Right atrium auricular region (tissue), 2 donors: Measurements from ENCODE around the gene NRCAM. TPM values are rescaled to one million over a fixed set of nuclear protein-coding genes. Genes with fewer than 3 reads are reported as not detected.

Source experiments
- DNase-seq: peaks from one replicate; pipeline ENCODE4 v3.0.0-alpha.2; 2019; ENCODE audit warnings: low spot score
- H3K27ac ChIP-seq, 2 donors: fragments of 200-600 bp; sonication (generic); 1 replicate in 1 of 2; 2 replicates in 1 of 2; pipeline ENCODE4 v1.5.1; 2016 to 2019
- H3K27me3 ChIP-seq, 2 donors: fragments of 200-600 bp; sonication (generic); one replicate each; pipeline versions ENCODE4 v1.5.1 to v1.6.0; 2017 to 2019
- H3K36me3 ChIP-seq: fragments of 200-600 bp; sonication (generic); one replicate; pipeline ENCODE4 v1.5.1; 2016
- H3K4me1 ChIP-seq, 2 donors: fragments of 200-600 bp; sonication (generic); one replicate each; pipeline versions ENCODE4 v1.5.1 to v1.6.0; 2017 to 2019
- H3K4me3 ChIP-seq, 2 donors: fragments of 200-600 bp; sonication (generic); 1 replicate in 1 of 2; 2 replicates in 1 of 2; pipeline ENCODE4 v1.5.1; 2017 to 2019; ENCODE audit warnings: mild to moderate bottlenecking in 1 of 2, moderate library complexity in 1 of 2
- H3K9me3 ChIP-seq, 2 donors: fragments of 200-600 bp; sonication (generic); one replicate each; pipeline ENCODE4 v1.5.1; 2019
- total RNA-seq, 2 donors: library from RNA; depleted of rRNA; stranded (reverse); fragments of >200 nt; gene quantifications; one replicate each; pipeline ENCODE4 v1.1.0, GENCODE V29; 2016
- TF ChIP-seq, protein P1 (sequence below), 2 donors: fragments of 200-600 bp; sonication (generic); IDR thresholded peaks; one replicate each; pipeline ENCODE4 v1.5.1; 2019; ENCODE audit warnings: antibody characterized with exemption in 2 of 2

NRCAM gene
- total RNA-seq, 2 donors from 2014 or later, result 0.63 to 0.93 TPM

DNA sequence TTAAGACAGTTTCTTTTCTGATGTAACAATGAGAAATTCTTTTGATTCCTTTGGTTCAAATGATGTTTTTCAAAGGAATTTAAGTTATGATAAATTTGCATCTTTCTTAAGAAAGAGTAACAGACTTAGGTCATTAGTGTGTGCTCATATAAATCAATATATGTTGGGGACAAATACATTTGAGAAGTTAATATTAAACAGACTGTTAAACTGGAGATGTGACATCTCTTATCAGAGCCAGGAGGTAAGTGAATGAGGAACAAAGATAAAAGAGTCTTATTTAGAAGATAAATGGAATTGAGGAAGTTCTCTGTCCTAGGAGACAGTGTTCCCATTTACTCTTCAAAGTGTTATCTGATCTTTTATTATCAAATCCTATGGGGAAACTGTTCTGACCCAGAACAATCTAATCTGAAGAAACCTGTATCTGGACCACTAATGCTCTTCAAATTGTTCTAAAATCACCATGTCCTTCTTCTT, 221.2 kb downstream of the NRCAM start:
- H3K4me3 ChIP-seq, result no peak overlapping the region
- TF ChIP-seq, protein P1, sequence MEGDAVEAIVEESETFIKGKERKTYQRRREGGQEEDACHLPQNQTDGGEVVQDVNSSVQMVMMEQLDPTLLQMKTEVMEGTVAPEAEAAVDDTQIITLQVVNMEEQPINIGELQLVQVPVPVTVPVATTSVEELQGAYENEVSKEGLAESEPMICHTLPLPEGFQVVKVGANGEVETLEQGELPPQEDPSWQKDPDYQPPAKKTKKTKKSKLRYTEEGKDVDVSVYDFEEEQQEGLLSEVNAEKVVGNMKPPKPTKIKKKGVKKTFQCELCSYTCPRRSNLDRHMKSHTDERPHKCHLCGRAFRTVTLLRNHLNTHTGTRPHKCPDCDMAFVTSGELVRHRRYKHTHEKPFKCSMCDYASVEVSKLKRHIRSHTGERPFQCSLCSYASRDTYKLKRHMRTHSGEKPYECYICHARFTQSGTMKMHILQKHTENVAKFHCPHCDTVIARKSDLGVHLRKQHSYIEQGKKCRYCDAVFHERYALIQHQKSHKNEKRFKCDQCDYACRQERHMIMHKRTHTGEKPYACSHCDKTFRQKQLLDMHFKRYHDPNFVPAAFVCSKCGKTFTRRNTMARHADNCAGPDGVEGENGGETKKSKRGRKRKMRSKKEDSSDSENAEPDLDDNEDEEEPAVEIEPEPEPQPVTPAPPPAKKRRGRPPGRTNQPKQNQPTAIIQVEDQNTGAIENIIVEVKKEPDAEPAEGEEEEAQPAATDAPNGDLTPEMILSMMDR (IDR thresholded peaks at IDR 0.05), result no peak

DNA sequence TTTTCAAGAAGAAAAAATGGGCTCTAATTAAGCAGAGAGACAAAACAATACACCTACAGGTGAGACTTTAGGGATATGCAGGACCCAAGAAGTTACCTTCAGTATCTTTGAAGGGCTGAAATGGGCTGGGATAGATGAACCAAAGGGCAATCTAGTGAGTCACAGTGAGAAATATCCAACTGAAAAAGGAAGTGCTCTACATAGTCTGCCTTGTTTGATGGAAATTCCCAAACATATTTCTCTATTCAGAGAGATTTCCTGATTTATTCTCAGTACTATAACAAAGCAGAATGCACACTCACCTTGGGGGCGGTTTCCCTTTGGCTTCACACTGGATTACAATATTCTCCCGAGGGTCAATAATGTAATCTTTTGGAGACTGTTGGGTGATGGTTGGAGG, 222.0 kb downstream of the NRCAM start:
- TF ChIP-seq, protein P1 (IDR thresholded peaks at IDR 0.05), result no peak
- H3K4me1 ChIP-seq, result no peaks in the 10 kb centered on the region

More for the DNA sequence above, 221.2 kb downstream of the NRCAM start:
- no peak for DNase-seq
- H3K27ac ChIP-seq, result no peak overlapping the region
- no peaks in the 10 kb centered on the region for H3K4me1 ChIP-seq
- H3K36me3 ChIP-seq, result no peaks in the 10 kb centered on the region
- no peaks in the 10 kb centered on the region for H3K27me3 ChIP-seq
- H3K9me3 ChIP-seq, result no peaks in the 10 kb centered on the region

DNA sequence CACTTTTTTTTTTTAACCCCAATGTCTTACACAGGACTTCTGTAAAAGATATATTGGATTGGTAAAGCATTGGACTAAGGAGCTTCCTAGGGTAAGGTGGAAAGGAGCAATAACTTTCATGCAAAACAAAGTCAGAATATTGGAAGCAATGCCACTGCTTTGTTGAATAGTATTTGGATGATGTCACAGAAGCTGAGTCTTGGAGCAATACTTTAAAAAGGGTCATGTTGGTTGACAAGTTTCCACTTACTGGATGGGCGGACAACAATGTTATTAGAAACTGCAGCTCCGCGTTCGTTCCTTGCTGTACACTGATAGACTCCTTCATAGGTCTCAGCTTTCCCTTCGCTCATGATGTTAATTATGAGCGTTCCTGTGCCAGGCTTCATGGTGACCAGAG, 224.2 kb downstream of the NRCAM start:
- no peak overlapping the region for H3K4me3 ChIP-seq
- H3K27me3 ChIP-seq, result no peaks in the 10 kb centered on the region
- no peak overlapping the region for H3K27ac ChIP-seq
- H3K9me3 ChIP-seq, result no peaks in the 10 kb centered on the region
- TF ChIP-seq, protein P1 (IDR thresholded peaks at IDR 0.05), result no peak
- H3K36me3 ChIP-seq, result no peaks in the 10 kb centered on the region
- no peak for DNase-seq
- no peaks in the 10 kb centered on the region for H3K4me1 ChIP-seq

More for the DNA sequence above, 222.0 kb downstream of the NRCAM start:
- Histone ChIP-seq H3K36me3 (no peaks in the 10 kb centered on the region), H3K27ac (no peak overlapping the region), H3K27me3 (no peaks in the 10 kb centered on the region), H3K9me3 (no peaks in the 10 kb centered on the region), H3K4me3 (no peak overlapping the region)
- no peak for DNase-seq

DNA sequence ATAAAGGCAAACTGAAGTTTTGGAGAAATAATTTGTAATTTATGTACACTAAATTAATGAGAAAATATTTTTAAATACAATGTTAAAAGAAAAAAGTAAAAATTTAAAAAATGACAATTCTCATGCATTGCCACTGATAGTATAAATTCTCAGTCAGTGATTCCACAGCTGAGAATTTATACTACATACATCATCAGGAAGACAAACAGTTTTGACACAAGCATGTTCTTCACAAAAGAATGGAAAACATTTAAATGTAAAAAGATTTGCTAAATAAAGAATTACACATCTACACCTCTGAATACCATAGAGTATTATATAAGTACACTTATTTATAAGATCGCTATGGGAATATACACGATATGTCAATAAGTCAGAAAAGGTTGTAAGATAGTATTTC, 225.0 kb downstream of the NRCAM start:
- Histone ChIP-seq H3K36me3 (no peaks in the 10 kb centered on the region), H3K27me3 (no peaks in the 10 kb centered on the region), H3K4me1 (no peaks in the 10 kb centered on the region), H3K27ac (no peak overlapping the region), H3K4me3 (no peak overlapping the region), H3K9me3 (no peaks in the 10 kb centered on the region)
- no peak for DNase-seq
- TF ChIP-seq, protein P1 (IDR thresholded peaks at IDR 0.05), result no peak

DNA sequence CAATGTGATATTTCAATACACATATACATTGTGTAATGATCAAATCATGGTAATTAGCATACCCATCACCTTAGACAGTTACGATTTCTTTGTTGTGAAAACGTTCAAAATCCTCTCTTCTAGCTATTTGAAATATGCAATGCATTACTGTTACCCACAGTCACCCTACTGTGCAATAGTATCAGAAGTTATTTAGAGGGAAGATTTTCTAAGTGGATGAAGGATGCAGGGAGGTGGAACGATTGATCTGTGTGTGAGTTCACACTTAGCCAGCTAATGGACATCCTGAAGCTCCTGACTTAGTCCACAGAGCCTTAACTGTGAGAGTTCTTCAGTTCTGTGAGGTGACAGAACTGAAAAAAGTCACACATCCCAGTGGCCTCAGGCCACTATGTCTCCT, 228.9 kb downstream of the NRCAM start:
- no peaks in the 10 kb centered on the region for H3K9me3 ChIP-seq
- DNase-seq, result no peak
- TF ChIP-seq, protein P1 (IDR thresholded peaks at IDR 0.05), result no peak

DNA sequence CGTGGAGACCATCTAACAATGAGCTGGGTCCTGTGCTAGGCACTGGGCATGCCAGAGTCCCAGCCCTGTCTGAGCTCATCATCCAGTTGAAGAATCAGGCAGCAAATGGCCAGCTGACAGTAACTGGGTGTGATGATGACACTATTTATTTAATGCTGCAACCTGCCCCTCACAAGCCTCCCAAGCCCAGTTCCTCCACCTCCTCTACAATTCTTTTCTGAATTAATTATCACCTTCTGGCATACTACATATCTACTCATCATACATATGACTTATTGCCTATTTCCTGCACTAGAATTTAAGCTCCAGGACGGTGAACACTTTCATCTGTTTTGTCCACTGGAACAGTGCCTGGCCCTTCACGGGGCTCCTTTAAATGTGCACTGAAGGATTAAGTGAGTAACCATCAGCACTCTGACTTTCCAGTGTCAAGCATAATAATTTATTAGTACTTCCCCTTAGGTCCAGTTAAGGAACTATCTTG, 229.4 kb downstream of the NRCAM start:
- Histone ChIP-seq H3K4me1 (no peaks in the 10 kb centered on the region), H3K27ac (no peak overlapping the region), H3K27me3 (no peaks in the 10 kb centered on the region), H3K36me3 (no peaks in the 10 kb centered on the region), H3K9me3 (no peaks in the 10 kb centered on the region), H3K4me3 (no peak overlapping the region)
- no peak for DNase-seq
- TF ChIP-seq, protein P1 (IDR thresholded peaks at IDR 0.05), result no peak

More for the DNA sequence above, 228.9 kb downstream of the NRCAM start:
- Histone ChIP-seq H3K4me1 (no peaks in the 10 kb centered on the region), H3K27ac (no peak overlapping the region), H3K27me3 (no peaks in the 10 kb centered on the region), H3K4me3 (no peak overlapping the region), H3K36me3 (no peaks in the 10 kb centered on the region)
